Mesenteric fat pad (tissue), 1 donor: ENCODE results near the gene ELP2. TPM values are rescaled to one million over a fixed set of nuclear protein-coding genes. Genes with fewer than 3 reads are reported as not detected.

Experiments
- DNase-seq: peaks from one replicate; pipeline ENCODE4 v3.0.0-alpha.2; 2020; ENCODE audit warnings: low spot score
- total RNA-seq: library from RNA; stranded (reverse); fragmentation: NEBNext Ultra II Directional; extraction: Animal tissue kit (Norgen Biotek cat#: 25700); gene quantifications from one replicate; pipeline ENCODE4 v1.2.1, GENCODE V29; 2021
- donor health status: DM: yes; HTN: yes; CAD: no.

ELP2 gene
- total RNA-seq, 1 donor from 2014 or later: 71.8 TPM

GRCh38 chr18:36212301-36213171 lies 82.8 kb downstream of the ELP2 start:
- peak; percentile 55 for DNase-seq

GRCh38 chr18:36214811-36215210 lies 85.1 kb downstream of the ELP2 start:
- DNase-seq: no peak

- DNase-seq: no peak
These were observed 85.9 kb downstream of the ELP2 start for GRCh38 chr18:36215577-36215976.

GRCh38 chr18:36217348-36217747 lies 87.6 kb downstream of the ELP2 start:
- DNase-seq: no peak

GRCh38 chr18:36229188-36229587 lies 99.5 kb downstream of the ELP2 start:
- DNase-seq: no peak

Other genes with a start within 250 kb of the ELP2 start
- gene RPRD1A, start 62.3 kb upstream of the ELP2 start, total RNA-seq: 46.8 TPM
- 54.9 TPM for gene SLC39A6, start 559 bp upstream of the ELP2 start, total RNA-seq
- gene MOCOS, start 57.6 kb downstream of the ELP2 start, total RNA-seq: 5.8 TPM
- 5.4 TPM for gene FHOD3, start 167.8 kb downstream of the ELP2 start, total RNA-seq